Fibroblast of lung (primary cell): ENCODE results near the gene GUCA1A.

ENCODE experiments used
- CTCF ChIP-seq, 2 donors: IDR thresholded peaks in 1 of 2; conservative IDR thresholded peaks in 1 of 2; 1 replicate in 1 of 2; 2 replicates in 1 of 2; pipeline ENCODE4 v1.5.1; 2011 to 2012; ENCODE audit warnings: low read length in 2 of 2, control low read depth in 1 of 2, inconsistent platforms in 1 of 2, low read depth in 1 of 2, mild to moderate bottlenecking in 1 of 2
- EZH2 ChIP-seq: IDR thresholded peaks from 2 replicates; pipeline ENCODE4 v1.5.1; 2012; ENCODE audit warnings: low read length, control low read depth, mild to moderate bottlenecking; ENCODE audit errors: missing control alignments

DNA sequence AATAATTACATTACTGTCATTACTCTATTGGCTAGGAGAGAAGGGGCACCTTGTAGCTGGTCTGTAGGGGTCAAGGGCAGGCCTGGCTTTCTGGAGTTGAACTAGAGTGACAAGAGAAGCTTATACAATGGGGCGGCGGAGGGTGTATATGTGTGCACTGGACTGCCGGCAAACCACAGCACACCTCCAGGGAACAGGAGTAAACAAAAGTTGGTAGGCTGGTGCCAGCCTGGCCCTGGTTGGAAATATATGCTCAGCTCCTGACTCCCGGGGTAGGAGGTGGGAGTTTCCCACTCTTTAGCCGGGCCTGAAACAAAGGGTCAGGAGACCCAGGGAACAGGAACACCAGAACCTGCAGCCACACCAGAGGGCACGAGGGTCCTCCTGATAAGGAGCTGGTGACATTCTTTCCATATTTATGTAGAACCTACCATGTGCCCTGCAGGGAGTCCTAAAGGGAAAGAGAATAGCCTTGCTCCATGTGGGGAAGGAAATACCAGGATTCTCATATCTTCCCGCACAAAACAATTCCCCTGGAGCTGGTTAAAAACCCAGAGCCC lies 35.9 kb upstream of the GUCA1A start:
- no peak for TF ChIP-seq CTCF (conservative IDR thresholded peaks at IDR 0.05 in 1 of 2, IDR thresholded peaks at IDR 0.05 in 1 of 2; ENCODE audit: low read depth in 1 of 2, low read length in 2 of 2)
- no peak for TF ChIP-seq EZH2
